SU-DHL-6 (cell line): ENCODE measurements around the gene JAM2.
"Not testable (repeated sequence)": the region's sequence is repeated elsewhere in the genome, so short reads cannot be mapped to it uniquely, and the experiment has no call there.

Source experiments
- H2AFZ ChIP-seq: fragments of 200-600 bp; sonication (generic); 2 replicates; pipeline ENCODE4 v1.6.1; 2014; ENCODE audit warnings: low read depth, mild to moderate bottlenecking, moderate library complexity, mixed read lengths, antibody characterized with exemption, low read length; ENCODE audit not compliant: severe bottlenecking
- H3F3A ChIP-seq: fragments of 200-600 bp; shearing (Covaris generic); 2 replicates; pipeline ENCODE4 v1.6.0; 2016; ENCODE audit warnings: antibody characterized with exemption, mild to moderate bottlenecking; ENCODE audit not compliant: insufficient read depth
- H3K27ac ChIP-seq: fragments of 200-600 bp; sonication (generic); 2 replicates; pipeline ENCODE4 v1.5.1; 2016; ENCODE audit warnings: low read depth, mild to moderate bottlenecking, low read length, moderate library complexity, mixed read lengths
- H3K27me3 ChIP-seq: fragments of 200-600 bp; sonication (generic), shearing (Covaris generic); 2 replicates; pipeline ENCODE4 v1.6.0; 2014; ENCODE audit warnings: mild to moderate bottlenecking, low read length
- H3K36me3 ChIP-seq: fragments of 200-600 bp; sonication (generic); 2 replicates; pipeline ENCODE4 v1.6.1; 2014; ENCODE audit warnings: mild to moderate bottlenecking, low read length, mixed read lengths
- H3K4me2 ChIP-seq: fragments of 300-600, 200-600 bp; shearing (Covaris generic), sonication (generic); 2 replicates; pipeline ENCODE4 v1.6.0; 2014; ENCODE audit warnings: low read length, low read depth, mild to moderate bottlenecking; ENCODE audit not compliant: poor library complexity, severe bottlenecking
- H3K4me3 ChIP-seq: fragments of 200-600 bp; sonication (generic); 2 replicates; pipeline ENCODE4 v1.5.1; 2014; ENCODE audit warnings: antibody characterized with exemption, low read length, mild to moderate bottlenecking, mixed read lengths; ENCODE audit not compliant: insufficient read depth, poor library complexity, severe bottlenecking
- H3K79me2 ChIP-seq: fragments of 200-600 bp; sonication (generic); 2 replicates; pipeline ENCODE4 v1.6.1; 2014; ENCODE audit warnings: mild to moderate bottlenecking, low read length, moderate library complexity; ENCODE audit not compliant: insufficient read depth
- H3K9ac ChIP-seq: fragments of 200-600 bp; sonication (generic); 2 replicates; pipeline ENCODE4 v1.7.0; 2014; ENCODE audit warnings: mild to moderate bottlenecking, low read length
- H3K9me2 ChIP-seq: fragments of 200-600 bp; sonication (generic); replicated peaks from 2 replicates; pipeline ENCODE4 v1.6.1; 2014; ENCODE audit warnings: low read length; ENCODE audit not compliant: insufficient read depth
- H3K9me3 ChIP-seq: fragments of 200-600 bp; sonication (generic); 2 replicates; pipeline ENCODE4 v1.6.1; 2014; ENCODE audit warnings: low read length, mixed read lengths; ENCODE audit not compliant: insufficient read depth
- H4K20me1 ChIP-seq: fragments of 200-600 bp; sonication (generic); 2 replicates; pipeline ENCODE4 v1.6.1; 2014; ENCODE audit warnings: low read depth, mild to moderate bottlenecking, antibody characterized with exemption, low read length, moderate library complexity, mixed read lengths
- CTCF ChIP-seq: fragments of 200-600 bp; sonication (generic); IDR thresholded peaks from one replicate; pipeline ENCODE4 v1.5.1; 2017; ENCODE audit warnings: antibody characterized with exemption, mild to moderate bottlenecking, low read length, moderate library complexity; ENCODE audit not compliant: insufficient read depth, poor library complexity, severe bottlenecking
- EZH2phosphoT487 ChIP-seq: fragments of 200-600 bp; sonication (generic), shearing (Covaris generic); conservative IDR thresholded peaks from 2 replicates; pipeline ENCODE4 v1.6.1; 2018; ENCODE audit warnings: mild to moderate bottlenecking, antibody characterized with exemption, low read length, moderate library complexity, mixed read lengths

The JAM2 gene

GRCh38 chr21:25688275-25689155 lies 49.5 kb downstream of the JAM2 start:
- Histone ChIP-seq H3K79me2 (no peaks in the 10 kb centered on the region), H2AFZ (no peak overlapping the region), H3K27me3 (no peaks in the 10 kb centered on the region), H3K9me2 (no peaks in the 10 kb centered on the region), H4K20me1 (no peaks in the 10 kb centered on the region), H3K4me3 (no peak overlapping the region), H3K9ac (no peak overlapping the region), H3K4me2 (no peak overlapping the region), H3F3A (no peaks in the 10 kb centered on the region), H3K9me3 (no peaks in the 10 kb centered on the region), H3K27ac (no peak overlapping the region), H3K36me3 (no peaks in the 10 kb centered on the region)
- no peak for TF ChIP-seq EZH2phosphoT487
- no peak for TF ChIP-seq CTCF

GRCh38 chr21:25689226-25689625 lies 50.2 kb downstream of the JAM2 start:
- Histone ChIP-seq H3K79me2 (no peaks in the 10 kb centered on the region), H3K9me3 (no peaks in the 10 kb centered on the region), H3K27me3 (no peaks in the 10 kb centered on the region), H3F3A (no peaks in the 10 kb centered on the region), H2AFZ (no peak overlapping the region), H3K9me2 (no peaks in the 10 kb centered on the region), H3K4me2 (no peak overlapping the region), H3K9ac (no peak overlapping the region), H3K36me3 (no peaks in the 10 kb centered on the region), H3K4me3 (no peak overlapping the region), H4K20me1 (no peaks in the 10 kb centered on the region), H3K27ac (no peak overlapping the region)
- TF ChIP-seq EZH2phosphoT487: no peak
- TF ChIP-seq CTCF: no peak

GRCh38 chr21:25691976-25692375 lies 52.9 kb downstream of the JAM2 start:
- no peak for TF ChIP-seq CTCF
- no peak for TF ChIP-seq EZH2phosphoT487
- no peak overlapping the region for H3K4me3 ChIP-seq
- no peak overlapping the region for H2AFZ ChIP-seq
- no peaks in the 10 kb centered on the region for H3K36me3 ChIP-seq
- no peaks in the 10 kb centered on the region for H3K9me2 ChIP-seq
- no peaks in the 10 kb centered on the region for H3K9me3 ChIP-seq
- H3K27ac ChIP-seq: no peak overlapping the region
- no peaks in the 10 kb centered on the region for H3F3A ChIP-seq
- H3K27me3 ChIP-seq: no peaks in the 10 kb centered on the region
- H3K9ac ChIP-seq: no peak overlapping the region
- H4K20me1 ChIP-seq: no peaks in the 10 kb centered on the region
- no peak overlapping the region for H3K4me2 ChIP-seq
- H3K79me2 ChIP-seq: no peaks in the 10 kb centered on the region

GRCh38 chr21:25695461-25695860 lies 56.4 kb downstream of the JAM2 start:
- H4K20me1 ChIP-seq, H3K36me3 ChIP-seq, H2AFZ ChIP-seq, H3F3A ChIP-seq, H3K9me2 ChIP-seq, H3K27ac ChIP-seq, H3K4me3 ChIP-seq, H3K4me2 ChIP-seq, H3K9me3 ChIP-seq, H3K79me2 ChIP-seq, H3K9ac ChIP-seq, H3K27me3 ChIP-seq: not testable (repeated sequence)
